IPS DF 4.7 (cell line): ENCODE measurements around the gene CREG1.
"Not testable (repeated sequence)": the region's sequence is repeated elsewhere in the genome, so short reads cannot be mapped to it uniquely, and the experiment has no call there.

Experiments used
- DNase-seq: peaks from one replicate; pipeline ENCODE4 v3.0.0-alpha.2; 2013; ENCODE audit warnings: low spot score; ENCODE audit errors: extremely low read depth

Gene CREG1

GRCh38 chr1:167553136-167554027, at the start of gene CREG1:
CREG1 (minus strand) TSS chr1:167553762.
- DNase-seq: no peak

GRCh38 chr1:167602840-167603239, 49.3 kb upstream of the CREG1 start:
- no peak for DNase-seq

DNA sequence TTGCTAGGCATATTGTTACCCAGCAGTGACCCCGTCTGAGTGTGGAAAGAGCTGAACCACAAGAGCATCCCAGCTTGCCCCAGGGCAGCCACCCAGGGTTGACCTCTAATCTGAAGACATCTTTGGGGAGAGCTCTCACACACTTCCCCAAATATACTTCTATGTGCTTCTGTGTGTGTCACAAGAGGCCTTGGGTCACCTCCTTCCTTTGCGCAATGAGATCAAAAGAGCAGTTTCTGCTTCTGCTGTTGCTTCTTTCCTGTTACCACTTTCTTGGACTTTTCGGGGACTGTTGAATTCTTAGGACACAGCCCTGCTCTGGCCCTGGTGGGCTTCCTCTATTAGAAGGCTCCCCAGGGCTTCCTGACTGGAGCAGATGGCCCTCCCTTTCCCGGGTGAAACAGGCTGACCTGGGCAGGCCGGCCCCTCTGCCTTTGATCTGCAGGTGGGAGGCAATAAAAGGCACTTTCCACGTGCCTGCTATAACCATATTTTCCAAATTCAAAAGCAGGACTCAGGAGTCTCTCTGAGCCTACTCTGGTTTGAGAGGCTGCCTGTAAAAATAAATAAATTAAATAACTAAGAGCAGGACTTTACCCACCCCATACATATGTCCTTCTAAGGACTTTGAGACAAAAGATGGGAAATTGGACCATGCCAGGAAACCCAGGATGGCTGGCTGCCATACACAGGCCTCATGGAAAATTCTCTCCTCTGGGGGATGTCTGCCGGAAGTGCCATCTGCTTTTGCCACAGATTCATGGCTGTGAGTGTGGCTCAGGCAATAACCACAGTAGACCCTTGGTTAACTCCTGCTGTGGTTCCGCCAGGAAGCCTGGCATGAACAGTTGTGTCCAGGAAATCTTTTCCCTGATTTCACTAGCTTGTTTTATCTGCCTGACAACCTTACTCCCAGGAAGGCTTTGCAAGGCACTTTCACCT, 48.2 kb upstream of the CREG1 start:
- DNase-seq: no peak

- DNase-seq: no peak
These were observed 46.5 kb upstream of the CREG1 start for GRCh38 chr1:167599957-167600581.

DNA sequence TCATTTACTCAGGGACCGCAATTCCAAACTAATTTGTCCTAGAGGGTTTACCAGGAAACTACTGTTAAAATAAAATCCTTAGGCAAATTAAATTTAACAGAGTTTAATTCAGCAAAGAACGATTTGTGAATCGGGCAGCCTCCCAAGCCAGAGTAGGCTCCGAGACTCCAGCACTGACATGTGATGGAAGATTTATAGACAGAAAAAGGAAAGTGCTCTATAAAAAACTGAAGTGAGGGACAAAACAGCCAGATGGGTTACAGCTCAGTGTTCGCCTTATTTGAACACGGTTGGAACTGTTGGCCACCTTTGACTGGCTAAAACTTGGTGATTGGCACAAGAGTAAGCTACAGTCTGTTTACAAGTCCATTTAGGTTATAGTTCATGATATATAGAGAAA, 41.3 kb upstream of the CREG1 start:
- no peak for DNase-seq

- DNase-seq: no peak
These were observed 40.3 kb upstream of the CREG1 start for GRCh38 chr1:167593860-167594259.

- no peak for DNase-seq
These were observed 38.9 kb upstream of the CREG1 start for GRCh38 chr1:167592475-167592874.

DNA sequence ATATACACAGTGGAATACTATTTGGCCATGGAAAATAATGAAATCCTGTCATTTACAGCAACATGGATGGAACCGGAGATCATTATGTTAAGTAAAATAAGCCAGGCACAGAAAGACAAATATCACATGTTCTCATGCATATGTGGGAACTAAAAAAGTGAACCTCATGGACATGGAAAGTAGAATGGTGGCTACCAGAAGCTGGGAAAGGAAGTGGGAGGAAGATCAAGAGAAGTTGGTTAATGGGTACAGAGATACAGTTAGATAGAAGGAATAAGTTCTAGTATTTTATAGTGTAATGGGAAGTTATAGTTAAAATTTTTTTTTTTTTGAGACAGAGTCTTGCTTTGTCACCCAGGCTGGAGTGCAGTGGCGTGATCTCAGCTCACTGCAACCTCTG, 34.8 kb upstream of the CREG1 start:
- DNase-seq: no peak

GRCh38 chr1:167587872-167588271, 34.3 kb upstream of the CREG1 start:
- DNase-seq: no peak

- no peak for DNase-seq
These were observed 33.8 kb upstream of the CREG1 start for GRCh38 chr1:167587342-167587741.

DNA sequence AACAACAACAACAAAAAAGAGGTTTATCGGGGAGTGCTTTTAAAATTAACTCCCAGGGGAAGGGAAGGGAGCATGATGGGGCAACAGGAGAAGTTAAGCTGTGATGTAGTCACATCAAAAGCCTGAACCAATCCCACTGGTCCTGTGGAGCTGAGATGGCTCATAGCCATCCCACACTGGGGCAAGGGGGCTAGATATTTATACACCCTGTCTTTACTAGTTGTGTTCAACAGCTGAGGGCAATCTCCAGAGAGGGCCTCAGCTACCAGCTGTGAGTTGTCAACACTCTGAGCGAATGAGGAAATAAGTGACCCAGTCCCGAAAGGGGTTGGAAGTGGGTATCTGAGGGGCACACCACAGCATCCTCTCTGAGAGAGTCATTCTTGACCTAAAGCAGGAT, 31.0 kb upstream of the CREG1 start:
- no peak for DNase-seq

GRCh38 chr1:167582722-167583121, 29.2 kb upstream of the CREG1 start:
- DNase-seq: no peak

DNA sequence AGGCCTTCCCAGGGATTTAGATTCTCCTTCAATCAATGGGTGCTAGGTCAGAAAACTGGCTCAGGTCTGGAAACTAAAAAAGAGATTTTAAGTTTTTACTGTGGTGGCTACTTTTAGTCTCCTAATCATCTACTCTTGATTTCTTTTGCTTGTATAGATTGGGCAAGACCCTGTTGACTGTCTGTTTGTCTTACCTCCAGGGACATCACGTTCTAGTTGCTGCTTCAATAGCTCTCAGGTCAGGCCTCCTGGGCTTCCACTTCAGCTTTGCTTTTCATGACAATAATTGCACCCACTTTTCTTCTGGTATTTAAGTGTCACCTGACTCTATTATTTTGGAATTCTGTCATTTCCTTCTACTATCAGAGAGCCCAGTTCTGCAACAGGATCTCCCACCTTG, 28.5 kb upstream of the CREG1 start:
- no peak for DNase-seq

- no peak for DNase-seq
These were observed 26.4 kb upstream of the CREG1 start for GRCh38 chr1:167579986-167580385.

DNA sequence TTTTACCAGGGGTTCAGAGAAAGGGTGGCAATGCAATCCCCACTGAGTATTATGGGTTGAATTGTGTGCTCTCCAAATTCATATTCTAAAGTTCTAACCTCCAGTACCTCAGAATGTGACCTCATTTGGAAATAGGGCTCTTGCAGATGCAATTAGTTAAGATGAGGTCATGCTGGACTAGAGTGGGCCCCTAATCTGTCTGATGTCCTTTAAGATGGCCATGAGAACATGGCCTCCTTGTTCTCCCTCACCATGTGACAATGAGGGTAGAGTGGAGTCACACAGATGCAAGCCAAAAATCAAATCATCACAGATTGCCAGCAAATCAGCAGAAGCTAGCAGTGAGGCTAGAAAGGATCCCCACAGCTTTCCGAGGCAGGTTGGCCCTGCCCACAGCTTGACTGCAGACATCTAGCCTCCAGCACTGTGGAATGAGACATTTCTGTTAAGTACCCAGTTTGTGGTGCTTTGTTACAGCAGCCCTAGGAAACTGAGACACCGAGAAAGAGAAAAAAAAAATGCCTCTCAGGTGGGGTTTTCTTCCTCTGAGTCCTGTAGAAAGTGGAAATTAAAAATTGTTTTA, 25.5 kb upstream of the CREG1 start:
- no peak for DNase-seq

- DNase-seq: no peak
These were observed 22.1 kb upstream of the CREG1 start for GRCh38 chr1:167575649-167576048.

DNA sequence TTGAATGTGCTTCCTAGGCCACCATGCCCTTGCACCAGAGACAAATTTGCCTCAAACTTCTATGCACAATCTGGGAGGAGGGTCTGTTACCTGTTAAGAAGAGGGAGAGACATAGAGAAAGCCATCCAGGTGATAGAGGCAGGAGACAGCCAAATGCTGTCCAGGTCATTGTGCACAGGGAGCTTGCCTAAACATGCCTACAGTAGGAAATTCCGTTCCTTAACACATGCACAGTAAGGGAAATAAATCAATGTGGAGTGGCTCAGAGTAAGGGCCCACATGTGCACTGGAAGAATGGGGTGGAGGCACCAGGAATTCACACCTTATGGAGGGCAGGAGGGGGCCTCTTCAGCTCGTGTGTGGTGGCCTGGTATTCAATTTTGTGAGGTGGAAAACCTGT, 19.5 kb upstream of the CREG1 start:
- DNase-seq: no peak

GRCh38 chr1:167570712-167571111, 17.1 kb upstream of the CREG1 start:
- DNase-seq: not testable (repeated sequence)

DNA sequence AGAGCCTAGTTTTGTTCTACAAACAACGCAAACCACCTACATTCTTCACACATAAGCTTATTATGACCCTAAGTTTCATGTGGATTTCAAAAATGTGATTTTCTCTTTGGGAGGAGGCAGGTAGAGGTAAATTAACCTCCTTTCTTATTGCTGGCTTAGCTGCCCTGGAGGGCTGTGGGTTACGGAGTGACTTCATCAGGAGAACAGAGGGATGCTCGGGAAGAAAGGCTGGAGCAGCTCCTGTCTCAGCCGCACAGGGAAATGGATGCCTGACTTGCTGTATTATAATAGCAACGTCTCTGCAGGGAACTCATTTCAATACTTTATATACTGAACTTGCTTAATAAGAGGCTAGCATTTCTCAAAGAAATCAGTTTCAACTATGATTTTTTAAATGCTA, 14.1 kb upstream of the CREG1 start:
- no peak for DNase-seq

- DNase-seq: no peak
These were observed 13.2 kb upstream of the CREG1 start for GRCh38 chr1:167566766-167567165.

- DNase-seq: no peak
These were observed 12.4 kb upstream of the CREG1 start for GRCh38 chr1:167565922-167566321.
